Endothelial cell of umbilical vein (primary cell): Measurements from ENCODE around the gene RIPK4. TPM values are rescaled to one million over a fixed set of nuclear protein-coding genes. Genes with fewer than 3 reads are reported as not detected.

Experiments
- BruUV-seq: library from RNA; stranded (reverse); fragments of 400-500 nt; replicated peaks from 2 replicates; lab custom pipeline; 2021; lab: Mats Ljungman, UMichigan
- CTCF ChIA-PET: fragments of 300-600, 350-600 bp; sonication (Branson Sonifier 250); formaldehyde crosslinking; loops from one replicate; lab custom pipeline; 2021; ENCODE audit warnings: antibody characterized with exemption, inconsistent platforms; lab: Charles Lee
- POLR2A ChIA-PET: fragments of 300-600, 350-600 bp; sonication (Branson Sonifier 250); formaldehyde crosslinking; loops from one replicate; lab custom pipeline; 2021; ENCODE audit warnings: antibody characterized with exemption, inconsistent platforms; lab: Charles Lee
- DNase-seq: peaks from one replicate; pipeline ENCODE4 v3.0.0-alpha.2; 2011; ENCODE audit warnings: low read depth, low spot score
- FAIRE-seq: peaks from 2 replicates; lab custom pipeline; 2011; peaks lifted over from hg19 to GRCh38; lab: Jason Lieb, UNC
- H2AFZ ChIP-seq: 2 replicates; pipeline ENCODE4 v1.6.0; 2012; ENCODE audit warnings: low read depth, low read length, control low read depth, inconsistent platforms
- H3K27ac ChIP-seq: 2 replicates; pipeline ENCODE4 v1.5.1; 2011; ENCODE audit warnings: low read depth, mild to moderate bottlenecking, control low read depth, low read length, moderate library complexity; ENCODE audit not compliant: insufficient read depth
- H3K27me3 ChIP-seq, 2 experiments: 2 replicates each; pipeline versions ENCODE4 v1.6.0 to v1.6.1; 2011; ENCODE audit warnings: low read length in 2 of 2, mixed read lengths in 1 of 2; ENCODE audit not compliant: control insufficient read depth in 2 of 2, insufficient read depth in 2 of 2
- H3K36me3 ChIP-seq, 2 experiments: 2 replicates in 1 of 2; 3 replicates in 1 of 2; pipeline ENCODE4 v1.5.1; 2011; ENCODE audit warnings: low read length in 2 of 2, mild to moderate bottlenecking in 1 of 2, moderate library complexity in 1 of 2; ENCODE audit not compliant: control insufficient read depth in 2 of 2, insufficient read depth in 2 of 2; ENCODE audit errors: extremely low read depth in 1 of 2
- H3K4me1 ChIP-seq: 3 replicates; pipeline ENCODE4 v1.5.1; 2011; ENCODE audit warnings: mild to moderate bottlenecking, low read length; ENCODE audit not compliant: control insufficient read depth, insufficient read depth; ENCODE audit errors: extremely low read depth
- H3K4me2 ChIP-seq: 2 replicates; pipeline ENCODE4 v1.6.1; 2011; ENCODE audit warnings: low read length, control low read depth, mixed read lengths; ENCODE audit not compliant: insufficient read depth
- H3K4me3 ChIP-seq, 3 experiments: fragments of 200-600 bp in 1 of 3; sonication (generic), shearing (Covaris generic) in 1 of 3; replicated peaks in 1 of 3; 2 replicates each; pipeline ENCODE4 v1.5.1; 2011 to 2016; ENCODE audit warnings: control low read depth in 3 of 3, low read length in 3 of 3, mild to moderate bottlenecking in 2 of 3, inconsistent platforms in 1 of 3, low read depth in 1 of 3, moderate library complexity in 1 of 3; ENCODE audit not compliant: insufficient read depth in 1 of 3
- H3K79me2 ChIP-seq: 2 replicates; pipeline ENCODE4 v1.6.0; 2012; ENCODE audit warnings: low read length, inconsistent platforms; ENCODE audit not compliant: control insufficient read depth, insufficient read depth
- H3K9ac ChIP-seq: replicated peaks from 2 replicates; pipeline ENCODE3; 2011; ENCODE audit warnings: low read length, control low read depth; ENCODE audit not compliant: insufficient read depth; ENCODE audit errors: extremely low read depth
- H3K9me1 ChIP-seq: replicated peaks from 3 replicates; pipeline ENCODE4 v1.6.0; 2011; ENCODE audit warnings: mild to moderate bottlenecking, low read length; ENCODE audit not compliant: control insufficient read depth, insufficient read depth; ENCODE audit errors: extremely low read depth
- H3K9me3 ChIP-seq: replicated peaks from 2 replicates; pipeline ENCODE4 v1.5.1; 2012; ENCODE audit warnings: low read length, inconsistent platforms; ENCODE audit not compliant: control insufficient read depth, insufficient read depth
- H4K20me1 ChIP-seq: replicated peaks from 2 replicates; pipeline ENCODE3; 2011; ENCODE audit warnings: mild to moderate bottlenecking, low read length; ENCODE audit not compliant: control insufficient read depth, insufficient read depth; ENCODE audit errors: extremely low read depth
- GATA2 ChIP-seq: IDR thresholded peaks from 2 replicates; pipeline ENCODE4 v1.7.0; 2011; ENCODE audit warnings: low read depth, mild to moderate bottlenecking, moderate library complexity, mixed read lengths, low read length; ENCODE audit not compliant: insufficient read length, insufficient read depth
- POLR2A ChIP-seq: IDR thresholded peaks from 2 replicates; pipeline ENCODE4 v1.6.1; 2012; ENCODE audit warnings: low read depth, mild to moderate bottlenecking, control low read depth, low read length
- POLR2AphosphoS5 ChIP-seq: IDR thresholded peaks from 2 replicates; pipeline ENCODE4 v1.6.1; 2012; ENCODE audit warnings: low read depth, mild to moderate bottlenecking, control low read depth, low read length, moderate library complexity; ENCODE audit not compliant: insufficient read depth
- dilution Hi-C: fragments of 300-500 bp; cut with MboI; formaldehyde crosslinking; loops from one replicate; pipeline ENCODE4 v1.15.0; 2019; ENCODE audit warnings: low sequenced_read_pairs; ENCODE audit not compliant: extremely low pct_ligation_motif_present
- intact Hi-C: fragments of 100-400 bp; cut with micrococcal nuclease; formaldehyde crosslinking; loops from one replicate; pipeline ENCODE4 v1.10.0; 2022
- polyA plus RNA-seq, 4 experiments: library from polyadenylated mRNA; depleted of rRNA in 3 of 4; stranded (reverse) in 3 of 4; unstranded in 1 of 4; fragments of >200 nt; gene quantifications; 2 replicates each; pipeline versions ENCODE4 v1.2.1 to v1.2.3, GENCODE V29; 2011 to 2012; ENCODE audit warnings: missing spikeins in 1 of 4
- total RNA-seq: library from RNA; stranded (reverse); gene quantifications from 2 replicates; pipeline ENCODE4 v1.2.3, GENCODE V29; 2021
- TF ChIP-seq, protein P1 (sequence below), 2 donors: IDR thresholded peaks; 1 replicate in 1 of 2; 2 replicates in 1 of 2; pipeline ENCODE4 v1.5.1; 2011; ENCODE audit warnings: low read length in 2 of 2, mild to moderate bottlenecking in 2 of 2, moderate library complexity in 2 of 2, control low read depth in 1 of 2, inconsistent platforms in 1 of 2, low read depth in 1 of 2; ENCODE audit not compliant: insufficient read depth in 1 of 2; ENCODE audit errors: extremely low read depth in 1 of 2

RIPK4 gene
- total and polyA plus RNA-seq, 2 donors (not counting 3 experiments of a cell fraction or from before 2014, with no cell fraction given), result not detected

DNA sequence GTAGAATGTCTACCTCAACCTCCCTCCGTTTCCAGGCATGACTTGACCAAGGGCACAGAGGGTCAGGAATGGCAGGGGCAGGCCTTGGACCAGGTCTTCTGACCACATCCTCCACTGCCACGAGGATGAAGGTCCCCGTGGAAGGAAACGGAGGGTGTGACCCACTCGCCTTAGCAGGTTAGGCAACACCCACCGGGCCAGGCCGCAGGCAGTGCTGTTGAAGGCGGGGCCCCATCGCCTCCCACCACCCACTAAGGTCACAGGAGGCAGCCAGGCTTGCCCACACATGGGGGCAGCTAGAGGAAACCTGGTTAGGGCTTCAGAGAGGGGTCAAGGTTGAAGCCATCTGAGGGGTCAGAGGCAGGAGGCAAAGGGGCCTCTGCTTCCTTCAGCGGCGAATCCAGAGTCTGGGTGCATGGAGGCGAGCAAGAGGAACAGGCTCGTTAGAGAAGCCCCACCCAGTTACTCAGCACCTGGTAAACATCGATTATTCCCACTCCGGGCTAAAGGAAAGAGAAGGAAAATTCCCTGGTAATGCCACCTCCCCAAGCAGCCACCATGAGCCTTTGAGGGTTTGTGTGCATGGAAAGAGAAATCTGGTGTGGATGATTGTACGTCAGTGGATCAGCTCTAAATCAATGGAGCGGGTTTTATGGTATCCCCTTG is 37.0 kb downstream of the RIPK4 start:
- no peaks in the 10 kb centered on the region for H3K79me2 ChIP-seq
- H3K4me3 ChIP-seq, result no peak overlapping the region
- FAIRE-seq (no peak), DNase-seq (no peak)
- no peaks in the 10 kb centered on the region for H3K36me3 ChIP-seq
- H3K4me1 ChIP-seq, result no peaks in the 10 kb centered on the region
- no peaks in the 10 kb centered on the region for H3K9me3 ChIP-seq
- no peak for TF ChIP-seq GATA2
- TF ChIP-seq POLR2AphosphoS5, result no peak
- no peak for TF ChIP-seq POLR2A
- TF ChIP-seq, protein P1, sequence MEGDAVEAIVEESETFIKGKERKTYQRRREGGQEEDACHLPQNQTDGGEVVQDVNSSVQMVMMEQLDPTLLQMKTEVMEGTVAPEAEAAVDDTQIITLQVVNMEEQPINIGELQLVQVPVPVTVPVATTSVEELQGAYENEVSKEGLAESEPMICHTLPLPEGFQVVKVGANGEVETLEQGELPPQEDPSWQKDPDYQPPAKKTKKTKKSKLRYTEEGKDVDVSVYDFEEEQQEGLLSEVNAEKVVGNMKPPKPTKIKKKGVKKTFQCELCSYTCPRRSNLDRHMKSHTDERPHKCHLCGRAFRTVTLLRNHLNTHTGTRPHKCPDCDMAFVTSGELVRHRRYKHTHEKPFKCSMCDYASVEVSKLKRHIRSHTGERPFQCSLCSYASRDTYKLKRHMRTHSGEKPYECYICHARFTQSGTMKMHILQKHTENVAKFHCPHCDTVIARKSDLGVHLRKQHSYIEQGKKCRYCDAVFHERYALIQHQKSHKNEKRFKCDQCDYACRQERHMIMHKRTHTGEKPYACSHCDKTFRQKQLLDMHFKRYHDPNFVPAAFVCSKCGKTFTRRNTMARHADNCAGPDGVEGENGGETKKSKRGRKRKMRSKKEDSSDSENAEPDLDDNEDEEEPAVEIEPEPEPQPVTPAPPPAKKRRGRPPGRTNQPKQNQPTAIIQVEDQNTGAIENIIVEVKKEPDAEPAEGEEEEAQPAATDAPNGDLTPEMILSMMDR (IDR thresholded peaks at IDR 0.05; ENCODE audit: extremely low read depth in 1 of 2, insufficient read depth in 1 of 2, low read depth in 1 of 2, low read length in 2 of 2), result no peak
- H2AFZ ChIP-seq, result no peak overlapping the region
- H3K9ac ChIP-seq, result no peak overlapping the region
- BruUV-seq, result no TSS peak
- H3K4me2 ChIP-seq, result no peak overlapping the region
- ChIA-PET CTCF (no interaction called here), POLR2A (no interaction called here)
- intact Hi-C loops, result no loop called here
- no peaks in the 10 kb centered on the region for H3K9me1 ChIP-seq
- no peaks in the 10 kb centered on the region for H4K20me1 ChIP-seq
- H3K27ac ChIP-seq, result no peak overlapping the region
- peaks cover 16 to 17% of the 10 kb centered on the region in 2 experiments for H3K27me3 ChIP-seq
- dilution Hi-C loops, result no loop called here
